ENCODE measurements around the gene GRM1. TPM values are rescaled to one million over a fixed set of nuclear protein-coding genes. Genes with fewer than 3 reads are reported as not detected.

The GRM1 gene
- polyA plus RNA-seq, 3 donors, result not detected

- H3K9me3 ChIP-seq (replicated peaks in 1 of 2; ENCODE audit: control insufficient read depth in 1 of 2, insufficient read depth in 1 of 2, low read length in 2 of 2), result peaks cover 8 to 9% of the 10 kb centered on the region in 2 donors
- no peaks in the 10 kb centered on the region for H3K4me1 ChIP-seq (ENCODE audit: control insufficient read depth in 1 of 2, insufficient read depth in 2 of 2, low read length in 2 of 2)
- no CpG with 5 or more reads among the region's 2 CpGs for WGBS (ENCODE audit: insufficient coverage)
- intact Hi-C loops (cut with micrococcal nuclease), result no loop called here
- Mint-ChIP-seq H3K27ac (no peak overlapping the region), H3K9me3 (peaks cover 4 to 14% (median 8%) of the 10 kb centered on the region in 7 donors), H3K4me3 (no peak overlapping the region), H3K4me1 (no peaks in the 10 kb centered on the region), H3K27me3 (ENCODE audit: low read depth in 3 of 3) (peaks cover 0 to 2% (median 1%) of the 10 kb centered on the region in 3 donors), H3K36me3 (no peaks in the 10 kb centered on the region)
- H3K27ac ChIP-seq (ENCODE audit: low read depth in 1 of 2, low read length in 2 of 2), result no peak overlapping the region
- no peaks in the 10 kb centered on the region for H3K27me3 ChIP-seq (ENCODE audit: control insufficient read depth in 2 of 2, insufficient read depth in 2 of 2, low read length in 2 of 2)
- DNase-seq, result no peak
- H3K79me2 ChIP-seq (ENCODE audit: insufficient read depth, low read length), result no peaks in the 10 kb centered on the region
- H3K4me2 ChIP-seq (replicated peaks; ENCODE audit: extremely low read depth, low read length, poor library complexity, severe bottlenecking), result no peak overlapping the region
- no peak overlapping the region for H2AFZ ChIP-seq (ENCODE audit: insufficient read depth, low read depth, low read length, poor library complexity, severe bottlenecking)
- H3K9ac ChIP-seq (ENCODE audit: insufficient read depth, low read length, poor library complexity, severe bottlenecking), result no peak overlapping the region
- H3K4me3 ChIP-seq (replicated peaks in 1 of 3; ENCODE audit: low read depth in 2 of 3, low read length in 3 of 3), result no peak overlapping the region
- H3K36me3 ChIP-seq (replicated peaks in 1 of 2; ENCODE audit: control insufficient read depth in 1 of 2, insufficient read depth in 2 of 2, low read length in 2 of 2), result no peaks in the 10 kb centered on the region
- TF ChIP-seq CTCF (IDR thresholded peaks at IDR 0.05), result no peak
- H4K20me1 ChIP-seq (ENCODE audit: insufficient read depth, low read length), result no peaks in the 10 kb centered on the region
Observed at GRCh38 chr6:146135167-146135566, 106.3 kb downstream of the GRM1 start.

- TF ChIP-seq CTCF (IDR thresholded peaks at IDR 0.05), result no peak
- no peaks in the 10 kb centered on the region for H3K36me3 ChIP-seq (replicated peaks in 1 of 2; ENCODE audit: control insufficient read depth in 1 of 2, insufficient read depth in 2 of 2, low read length in 2 of 2)
- H3K4me3 ChIP-seq (replicated peaks in 1 of 3; ENCODE audit: low read depth in 2 of 3, low read length in 3 of 3), result no peak overlapping the region
- no peak overlapping the region for H3K4me2 ChIP-seq (replicated peaks; ENCODE audit: extremely low read depth, low read length, poor library complexity, severe bottlenecking)
- H3K79me2 ChIP-seq (ENCODE audit: insufficient read depth, low read length), result no peaks in the 10 kb centered on the region
- H3K27me3 Mint-ChIP-seq (ENCODE audit: low read depth in 3 of 3), result no peaks in the 10 kb centered on the region
- no peaks in the 10 kb centered on the region for H4K20me1 ChIP-seq (ENCODE audit: insufficient read depth, low read length)
- WGBS (ENCODE audit: insufficient coverage), result no CpG with 5 or more reads among the region's 1 CpG
- no peak overlapping the region for H3K4me3 Mint-ChIP-seq
- H3K9ac ChIP-seq (ENCODE audit: insufficient read depth, low read length, poor library complexity, severe bottlenecking), result no peak overlapping the region
- peaks cover 0 to 10% of the 10 kb centered on the region in 2 donors for H3K9me3 ChIP-seq (replicated peaks in 1 of 2; ENCODE audit: control insufficient read depth in 1 of 2, insufficient read depth in 1 of 2, low read length in 2 of 2)
- H3K27me3 ChIP-seq (ENCODE audit: control insufficient read depth in 2 of 2, insufficient read depth in 2 of 2, low read length in 2 of 2), result no peaks in the 10 kb centered on the region
- no peak overlapping the region for H3K27ac Mint-ChIP-seq
- DNase-seq, result no peak
- H3K9me3 Mint-ChIP-seq, result peaks cover 0 to 11% (median 3%) of the 10 kb centered on the region in 7 donors
- no peak overlapping the region for H3K27ac ChIP-seq (ENCODE audit: low read depth in 1 of 2, low read length in 2 of 2)
- H3K4me1 ChIP-seq (ENCODE audit: control insufficient read depth in 1 of 2, insufficient read depth in 2 of 2, low read length in 2 of 2), result no peaks in the 10 kb centered on the region
- no peak overlapping the region for H2AFZ ChIP-seq (ENCODE audit: insufficient read depth, low read depth, low read length, poor library complexity, severe bottlenecking)
- intact Hi-C loops (cut with micrococcal nuclease), result no loop called here
- H3K4me1 Mint-ChIP-seq, result no peaks in the 10 kb centered on the region
- no peaks in the 10 kb centered on the region for H3K36me3 Mint-ChIP-seq
Observed at GRCh38 chr6:146146836-146147235, 118.0 kb downstream of the GRM1 start.

Data from CD14-positive monocyte (primary cell).